Type B pancreatic cell (in vitro differentiated cells): ENCODE data around the gene GFRA4. TPM values are rescaled to one million over a fixed set of nuclear protein-coding genes. Genes with fewer than 3 reads are reported as not detected.

Source experiments
- DNase-seq: peaks from one replicate; pipeline ENCODE4 v3.0.0; 2021; ENCODE audit warnings: mixed read lengths; ENCODE audit not compliant: unreplicated experiment; ENCODE audit errors: extremely low spot score
- H3K27ac Mint-ChIP-seq: 2 replicates; pipeline ENCODE4 v1.8.0; 2021; ENCODE audit warnings: mild to moderate bottlenecking, mixed read lengths
- H3K27me3 Mint-ChIP-seq: 2 replicates; pipeline ENCODE4 v1.8.0; 2021; ENCODE audit warnings: mixed read lengths
- H3K36me3 Mint-ChIP-seq: 2 replicates; pipeline ENCODE4 v1.8.0; 2021; ENCODE audit warnings: mixed read lengths
- H3K4me1 Mint-ChIP-seq: one replicate; pipeline ENCODE4 v1.8.0; 2021; ENCODE audit warnings: mixed read lengths; ENCODE audit not compliant: unreplicated experiment
- H3K4me3 Mint-ChIP-seq: 2 replicates; pipeline ENCODE4 v1.8.0; 2021; ENCODE audit warnings: mild to moderate bottlenecking, mixed read lengths
- H3K9me3 Mint-ChIP-seq: 2 replicates; pipeline ENCODE4 v1.8.0; 2021; ENCODE audit warnings: mixed read lengths
- CTCF ChIP-seq: fragments of 200-600 bp; sonication (generic); conservative IDR thresholded peaks from 2 replicates; pipeline ENCODE4 v1.5.0; 2021; ENCODE audit warnings: antibody characterized with exemption, mild to moderate bottlenecking
- total RNA-seq: library from RNA; stranded (reverse); gene quantifications from 2 replicates; pipeline ENCODE4 v1.2.1, GENCODE V29; 2021; ENCODE audit warnings: low replicate concordance

The GFRA4 gene
- total RNA-seq, 1 donor from 2014 or later: not detected

GRCh38 chr20:3674995-3675900 is 12.0 kb upstream of the GFRA4 start:
- H3K27me3 Mint-ChIP-seq: peaks cover 51% of the 10 kb centered on the region

GRCh38 chr20:3674447-3674846 is 11.2 kb upstream of the GFRA4 start:
- TF ChIP-seq CTCF: no peak
- Mint-ChIP-seq H3K27me3 (peaks cover 53% of the 10 kb centered on the region), H3K27ac (no peak overlapping the region), H3K36me3 (no peaks in the 10 kb centered on the region), H3K9me3 (no peaks in the 10 kb centered on the region), H3K4me3 (no peak overlapping the region), H3K4me1 (peaks cover 8% of the 10 kb centered on the region)
- no peak for DNase-seq

More at GRCh38 chr20:3674995-3675900, 12.0 kb upstream of the GFRA4 start:
- no peak overlapping the region for H3K27ac Mint-ChIP-seq
- H3K36me3 Mint-ChIP-seq: no peaks in the 10 kb centered on the region
- no peak for TF ChIP-seq CTCF
- no peak overlapping the region for H3K4me3 Mint-ChIP-seq
- no peak for DNase-seq
- no peaks in the 10 kb centered on the region for H3K9me3 Mint-ChIP-seq
- H3K4me1 Mint-ChIP-seq: peaks cover 12% of the 10 kb centered on the region

GRCh38 chr20:3673221-3674070 is 10.2 kb upstream of the GFRA4 start:
- DNase-seq: no peak
- Mint-ChIP-seq H3K36me3 (no peaks in the 10 kb centered on the region), H3K27ac (no peak overlapping the region), H3K4me1 (no peaks in the 10 kb centered on the region), H3K27me3 (peaks cover 48% of the 10 kb centered on the region), H3K9me3 (no peaks in the 10 kb centered on the region), H3K4me3 (no peak overlapping the region)
- no peak for TF ChIP-seq CTCF

- H3K4me1 Mint-ChIP-seq: no peaks in the 10 kb centered on the region
- no peak overlapping the region for H3K27ac Mint-ChIP-seq
- no peaks in the 10 kb centered on the region for H3K36me3 Mint-ChIP-seq
- DNase-seq: no peak
- H3K27me3 Mint-ChIP-seq: peaks cover 48% of the 10 kb centered on the region
- H3K4me3 Mint-ChIP-seq: no peak overlapping the region
- H3K9me3 Mint-ChIP-seq: no peaks in the 10 kb centered on the region
- no peak for TF ChIP-seq CTCF
Observed at GRCh38 chr20:3672547-3673171, 9.5 kb upstream of the GFRA4 start.

- TF ChIP-seq CTCF: no peak
- no peaks in the 10 kb centered on the region for H3K4me1 Mint-ChIP-seq
- DNase-seq: no peak
- no peaks in the 10 kb centered on the region for H3K9me3 Mint-ChIP-seq
- no peak overlapping the region for H3K27ac Mint-ChIP-seq
- no peaks in the 10 kb centered on the region for H3K36me3 Mint-ChIP-seq
- H3K27me3 Mint-ChIP-seq: peaks cover 47% of the 10 kb centered on the region
- H3K4me3 Mint-ChIP-seq: no peak overlapping the region
Observed at GRCh38 chr20:3671986-3672546, 8.9 kb upstream of the GFRA4 start.
